GM19351 (cell line): ENCODE data around the gene ZNF837.

ENCODE experiments used
- ATAC-seq: cut with Tn5 transposase; IDR thresholded peaks from one replicate; pipeline ENCODE4 v1.9.1; 2021; ENCODE audit warnings: mild to moderate bottlenecking, moderate library complexity; ENCODE audit not compliant: unreplicated experiment

ZNF837 gene

GRCh38 chr19:58372311-58373133 is 8.3 kb downstream of the ZNF837 start:
- ATAC-seq: no peak

GRCh38 chr19:58368561-58369360 is 12.1 kb downstream of the ZNF837 start:
- ATAC-seq: no peak

- no peak for ATAC-seq
These were observed 13.0 kb downstream of the ZNF837 start for GRCh38 chr19:58367698-58368454.

- ATAC-seq: no peak
These were observed 14.0 kb downstream of the ZNF837 start for GRCh38 chr19:58366585-58367430.

GRCh38 chr19:58364146-58364545 is 16.7 kb downstream of the ZNF837 start:
- no peak for ATAC-seq

- peak; percentile 83 for ATAC-seq
These were observed 18.4 kb downstream of the ZNF837 start, which contains the start of gene ZNF497 for GRCh38 chr19:58362272-58362994. Gene ZNF497, minus strand, starts transcription at chr19:58362751. Its CDS starts 5,116 bp downstream, at chr19:58357635.

- ATAC-seq: no peak
These were observed 18.9 kb downstream of the ZNF837 start for GRCh38 chr19:58361900-58362271.

GRCh38 chr19:58357481-58358145 is 23.2 kb downstream of the ZNF837 start:
- no peak for ATAC-seq

GRCh38 chr19:58356766-58357480 is 23.9 kb downstream of the ZNF837 start:
- no peak for ATAC-seq

- ATAC-seq: no peak
These were observed 24.7 kb downstream of the ZNF837 start for GRCh38 chr19:58355908-58356765.

- no peak for ATAC-seq
These were observed 25.5 kb downstream of the ZNF837 start for GRCh38 chr19:58355215-58355796.

- ATAC-seq: no peak
These were observed 26.3 kb downstream of the ZNF837 start for GRCh38 chr19:58354478-58355030.

- no peak for ATAC-seq
These were observed 26.9 kb downstream of the ZNF837 start for GRCh38 chr19:58353717-58354477.

GRCh38 chr19:58352760-58353671 is 27.8 kb downstream of the ZNF837 start, which contains the start of gene A1BG:
Gene A1BG, minus strand, starts transcription at chr19:58353492. Its CDS starts 55 bp downstream, at chr19:58353437.
- no peak for ATAC-seq
